H9 (cell line): ENCODE measurements around the gene AGAP3. TPM values are rescaled to one million over a fixed set of nuclear protein-coding genes. Genes with fewer than 3 reads are reported as not detected.

Experiments used
- DNase-seq: peaks from one replicate; pipeline ENCODE4 v3.0.0-alpha.2; 2017
- H2AFZ ChIP-seq: one replicate; pipeline ENCODE4 v1.6.1; 2013; ENCODE audit warnings: mild to moderate bottlenecking, low read length, control low read depth, moderate library complexity
- H2AK5ac ChIP-seq: 2 replicates; pipeline ENCODE4 v1.6.1; 2013; ENCODE audit warnings: low read length, control low read depth, mixed read lengths; ENCODE audit not compliant: insufficient read length
- H2BK120ac ChIP-seq: one replicate; pipeline ENCODE4 v1.6.1; 2013; ENCODE audit warnings: low read depth, mild to moderate bottlenecking, low read length, control low read depth, inconsistent platforms; ENCODE audit not compliant: poor library complexity, severe bottlenecking
- H2BK12ac ChIP-seq: 2 replicates; pipeline ENCODE4 v1.6.1; 2013; ENCODE audit warnings: low read length, control low read depth, mixed read lengths, low read depth; ENCODE audit not compliant: insufficient read length
- H2BK15ac ChIP-seq: 2 replicates; pipeline ENCODE4 v1.6.1; 2013; ENCODE audit warnings: low read depth, low read length, control low read depth
- H2BK20ac ChIP-seq: one replicate; pipeline ENCODE4 v1.6.1; 2013; ENCODE audit warnings: low read depth, mild to moderate bottlenecking, low read length, control low read depth, inconsistent platforms; ENCODE audit not compliant: poor library complexity, severe bottlenecking
- H2BK5ac ChIP-seq: 2 replicates; pipeline ENCODE4 v1.6.1; 2013; ENCODE audit warnings: low read length, control low read depth, mixed read lengths; ENCODE audit not compliant: insufficient read length
- H3K14ac ChIP-seq: 2 replicates; pipeline ENCODE4 v1.6.1; 2013; ENCODE audit warnings: low read length, control low read depth; ENCODE audit not compliant: insufficient read depth
- H3K18ac ChIP-seq: 2 replicates; pipeline ENCODE4 v1.6.1; 2013; ENCODE audit warnings: low read depth, mild to moderate bottlenecking, mixed read lengths, low read length, control low read depth; ENCODE audit not compliant: insufficient read length
- H3K23ac ChIP-seq: 2 replicates; pipeline ENCODE4 v1.6.1; 2013; ENCODE audit warnings: low read length, control low read depth, mixed read lengths, low read depth; ENCODE audit not compliant: insufficient read length
- H3K23me2 ChIP-seq: 2 replicates; pipeline ENCODE4 v1.6.1; 2013; ENCODE audit warnings: low read depth, mild to moderate bottlenecking, mixed read lengths, low read length, control low read depth; ENCODE audit not compliant: insufficient read length, poor library complexity, severe bottlenecking
- H3K27ac ChIP-seq: 2 replicates; pipeline ENCODE4 v1.5.1; 2013; ENCODE audit warnings: low read length, control low read depth, mixed read lengths, low read depth; ENCODE audit not compliant: insufficient read length
- H3K27me3 ChIP-seq: 2 replicates; pipeline ENCODE4 v1.6.1; 2013; ENCODE audit warnings: low read length, control low read depth, inconsistent platforms; ENCODE audit not compliant: insufficient read depth
- H3K4ac ChIP-seq: 2 replicates; pipeline ENCODE4 v1.6.1; 2013; ENCODE audit warnings: low read depth, mild to moderate bottlenecking, control low read depth, inconsistent platforms, low read length, moderate library complexity
- H3K4me1 ChIP-seq: 2 replicates; pipeline ENCODE4 v1.6.1; 2013; ENCODE audit warnings: low read length, control low read depth, inconsistent platforms; ENCODE audit not compliant: insufficient read depth
- H3K4me2 ChIP-seq: 2 replicates; pipeline ENCODE4 v1.6.1; 2013; ENCODE audit warnings: low read length, control low read depth, mixed read lengths; ENCODE audit not compliant: insufficient read length, insufficient read depth
- H3K56ac ChIP-seq: 2 replicates; pipeline ENCODE4 v1.6.1; 2013; ENCODE audit warnings: low read depth, mild to moderate bottlenecking, mixed read lengths, low read length, control low read depth; ENCODE audit not compliant: insufficient read length
- H3K79me1 ChIP-seq: 2 replicates; pipeline ENCODE4 v1.6.1; 2013; ENCODE audit warnings: low read depth, mild to moderate bottlenecking, moderate library complexity, low read length, control low read depth, inconsistent platforms; ENCODE audit not compliant: insufficient read depth, poor library complexity, severe bottlenecking
- H3K79me2 ChIP-seq: 2 replicates; pipeline ENCODE4 v1.6.1; 2013; ENCODE audit warnings: low read length, control low read depth, inconsistent platforms; ENCODE audit not compliant: insufficient read depth
- H3K9ac ChIP-seq: 2 replicates; pipeline ENCODE4 v1.6.1; 2013; ENCODE audit warnings: low read length, control low read depth, mixed read lengths; ENCODE audit not compliant: insufficient read length; ENCODE audit errors: extremely low read depth
- H3K9me3 ChIP-seq: one replicate; pipeline ENCODE4 v1.6.1; 2013; ENCODE audit warnings: low read depth, low read length, inconsistent platforms; ENCODE audit not compliant: control insufficient read depth
- H3T11ph ChIP-seq: one replicate; pipeline ENCODE4 v1.6.1; 2013; ENCODE audit warnings: mild to moderate bottlenecking, low read length, control low read depth, inconsistent platforms
- H4K20me1 ChIP-seq: one replicate; pipeline ENCODE4 v1.6.1; 2013; ENCODE audit not compliant: control insufficient read depth, insufficient read length, insufficient read depth
- H4K5ac ChIP-seq: 2 replicates; pipeline ENCODE4 v1.6.1; 2013; ENCODE audit warnings: low read depth, mild to moderate bottlenecking, mixed read lengths, low read length, control low read depth; ENCODE audit not compliant: insufficient read length
- H4K8ac ChIP-seq: replicated peaks from 2 replicates; pipeline ENCODE4 v1.6.1; 2013; ENCODE audit warnings: low read length, control low read depth, mixed read lengths, low read depth; ENCODE audit not compliant: insufficient read length
- H4K91ac ChIP-seq: 2 replicates; pipeline ENCODE4 v1.6.1; 2013; ENCODE audit warnings: low read depth, mild to moderate bottlenecking, moderate library complexity, mixed read lengths, low read length, control low read depth; ENCODE audit not compliant: insufficient read length
- H3K27ac Mint-ChIP-seq, 3 experiments: 2 replicates in 2 of 3; 3 replicates in 1 of 3; pipeline ENCODE4 v1.8.0; 2020 to 2021; ENCODE audit warnings: mixed read lengths in 3 of 3, mild to moderate bottlenecking in 1 of 3, moderate library complexity in 1 of 3
- H3K27me3 Mint-ChIP-seq: 2 replicates; pipeline ENCODE4 v1.8.0; 2021; ENCODE audit warnings: low read depth, mild to moderate bottlenecking, moderate library complexity, mixed read lengths
- H3K36me3 Mint-ChIP-seq, 3 experiments: 2 replicates in 2 of 3; 3 replicates in 1 of 3; pipeline ENCODE4 v1.8.0; 2020 to 2021; ENCODE audit warnings: low read depth in 3 of 3, mixed read lengths in 3 of 3; ENCODE audit not compliant: insufficient read depth in 1 of 3
- H3K4me1 Mint-ChIP-seq, 2 experiments: 2 replicates each; pipeline ENCODE4 v1.8.0; 2020; ENCODE audit warnings: mixed read lengths in 2 of 2
- H3K4me3 Mint-ChIP-seq, 2 experiments: 2 replicates in 1 of 2; 3 replicates in 1 of 2; pipeline ENCODE4 v1.8.0; 2020 to 2021; ENCODE audit warnings: mild to moderate bottlenecking in 2 of 2, mixed read lengths in 2 of 2, moderate library complexity in 1 of 2
- H3K9me3 Mint-ChIP-seq, 2 experiments: 2 replicates in 1 of 2; 3 replicates in 1 of 2; pipeline ENCODE4 v1.8.0; 2020; ENCODE audit warnings: mild to moderate bottlenecking in 2 of 2, mixed read lengths in 2 of 2, moderate library complexity in 1 of 2
- CTCF ChIP-seq: fragments of 200-600 bp; sonication (generic); conservative IDR thresholded peaks from 3 replicates; pipeline ENCODE4 v1.8.0; 2021; ENCODE audit warnings: antibody characterized with exemption, mild to moderate bottlenecking
- WGBS: extraction: QIAGEN DNeasy Blood & Tissue Kit; methylation state at CpG from one replicate; pipeline ENCODE4 v1.1.7; 2013; ENCODE audit warnings: missing lambda C conversion rate, low lambda C conversion rate, mixed read lengths; ENCODE audit not compliant: insufficient read length; ENCODE audit errors: extremely low coverage; 5-methylcytosine and 5-hydroxymethylcytosine counted together
- total RNA-seq: library from RNA; stranded (reverse); gene quantifications from 2 replicates; pipeline ENCODE4 v1.2.1, GENCODE V29; 2021

Gene AGAP3
- total RNA-seq, 1 experiment from 2014 or later = 97.7 TPM

GRCh38 chr7:151179946-151180345 lies 93.7 kb downstream of the AGAP3 start:
- Histone ChIP-seq H3K9me3 (no peaks in the 10 kb centered on the region), H3K4me1 (no peaks in the 10 kb centered on the region), H3K4me2 (no peak overlapping the region), H3K79me1 (no peaks in the 10 kb centered on the region), H3K23me2 (no peaks in the 10 kb centered on the region), H2BK120ac (no peak overlapping the region), H2BK15ac (no peak overlapping the region), H4K5ac (no peak overlapping the region), H4K8ac (no peak overlapping the region), H4K91ac (no peak overlapping the region), H2BK5ac (no peak overlapping the region), H3K4ac (no peak overlapping the region), H3K27ac (no peak overlapping the region), H3K14ac (no peak overlapping the region), H3K23ac (no peak overlapping the region), H2BK12ac (no peak overlapping the region), H2AK5ac (no peak overlapping the region), H3K79me2 (no peaks in the 10 kb centered on the region), H2AFZ (no peak overlapping the region), H3K9ac (no peak overlapping the region), H4K20me1 (no peaks in the 10 kb centered on the region), H3K27me3 (no peaks in the 10 kb centered on the region), H3K56ac (no peak overlapping the region), H2BK20ac (no peak overlapping the region), H3K18ac (no peak overlapping the region), H3T11ph (no peak overlapping the region)
- Mint-ChIP-seq H3K9me3 (0 out of 5 replicates have a peak, but pooled peaks cover 0 to 3% of the 10 kb centered on the region in 2 experiments), H3K27ac (no peak overlapping the region), H3K4me1 (peaks cover 3 to 8% of the 10 kb centered on the region in 2 experiments; a peak in 3 of 4 replicates), H3K36me3 (no peaks in the 10 kb centered on the region; a peak in 2 of 7 replicates), H3K4me3 (no peak overlapping the region), H3K27me3 (peaks cover 65% of the 10 kb centered on the region)
- no peak for DNase-seq
- TF ChIP-seq CTCF = no peak
- no CpG with 5 or more reads among the region's 4 CpGs for WGBS
